Epithelial cell of proximal tubule (primary cell): Measurements from ENCODE around the gene DNASE2B. TPM values are rescaled to one million over a fixed set of nuclear protein-coding genes. Genes with fewer than 3 reads are reported as not detected.

Experiments
- DNase-seq: peaks from one replicate; pipeline ENCODE4 v3.0.0-alpha.2; 2011; ENCODE audit warnings: low read depth
- H3K4me3 ChIP-seq: 2 replicates; pipeline ENCODE4 v1.5.1; 2011; ENCODE audit warnings: low read depth, mild to moderate bottlenecking, low read length
- total RNA-seq: library from RNA; depleted of rRNA; stranded (reverse); fragments of >200 nt; gene quantifications from 2 replicates; pipeline ENCODE4 v1.2.3, GENCODE V29; 2015
- TF ChIP-seq, protein P1 (sequence below): conservative IDR thresholded peaks from 2 replicates; pipeline ENCODE4 v1.5.1; 2012; ENCODE audit warnings: low read depth, mild to moderate bottlenecking, low read length

DNASE2B gene
- total RNA-seq, 1 donor from 2014 or later: not detected

DNA sequence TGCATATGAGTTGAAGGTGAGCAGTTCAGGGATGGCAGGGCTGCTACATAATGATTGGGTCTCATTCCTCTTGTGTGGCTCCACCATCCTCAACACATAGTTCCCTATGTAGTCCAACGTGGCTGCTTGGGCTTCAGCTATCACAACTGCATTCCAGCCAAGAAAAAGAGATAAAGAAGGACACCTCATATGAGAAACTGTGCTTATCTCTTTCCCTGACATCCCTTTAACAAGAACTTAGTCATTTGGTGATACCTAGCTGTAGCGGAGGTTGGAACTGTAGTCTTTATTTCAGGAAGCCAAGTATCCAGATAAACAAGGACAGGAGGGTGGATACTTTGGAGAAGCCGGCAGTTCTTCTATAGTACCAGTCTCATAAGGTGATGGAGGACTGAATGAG, 42.7 kb upstream of the DNASE2B start:
- TF ChIP-seq, protein P1, sequence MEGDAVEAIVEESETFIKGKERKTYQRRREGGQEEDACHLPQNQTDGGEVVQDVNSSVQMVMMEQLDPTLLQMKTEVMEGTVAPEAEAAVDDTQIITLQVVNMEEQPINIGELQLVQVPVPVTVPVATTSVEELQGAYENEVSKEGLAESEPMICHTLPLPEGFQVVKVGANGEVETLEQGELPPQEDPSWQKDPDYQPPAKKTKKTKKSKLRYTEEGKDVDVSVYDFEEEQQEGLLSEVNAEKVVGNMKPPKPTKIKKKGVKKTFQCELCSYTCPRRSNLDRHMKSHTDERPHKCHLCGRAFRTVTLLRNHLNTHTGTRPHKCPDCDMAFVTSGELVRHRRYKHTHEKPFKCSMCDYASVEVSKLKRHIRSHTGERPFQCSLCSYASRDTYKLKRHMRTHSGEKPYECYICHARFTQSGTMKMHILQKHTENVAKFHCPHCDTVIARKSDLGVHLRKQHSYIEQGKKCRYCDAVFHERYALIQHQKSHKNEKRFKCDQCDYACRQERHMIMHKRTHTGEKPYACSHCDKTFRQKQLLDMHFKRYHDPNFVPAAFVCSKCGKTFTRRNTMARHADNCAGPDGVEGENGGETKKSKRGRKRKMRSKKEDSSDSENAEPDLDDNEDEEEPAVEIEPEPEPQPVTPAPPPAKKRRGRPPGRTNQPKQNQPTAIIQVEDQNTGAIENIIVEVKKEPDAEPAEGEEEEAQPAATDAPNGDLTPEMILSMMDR: no peak
- H3K4me3 ChIP-seq: no peak overlapping the region
- no peak for DNase-seq

GRCh38 chr1:84356881-84357280, 41.4 kb upstream of the DNASE2B start:
- DNase-seq: no peak
- TF ChIP-seq, protein P1: no peak
- H3K4me3 ChIP-seq: no peak overlapping the region

- DNase-seq: no peak
- TF ChIP-seq, protein P1: no peak
- no peak overlapping the region for H3K4me3 ChIP-seq
These were observed 39.6 kb upstream of the DNASE2B start for GRCh38 chr1:84358695-84359094.

DNA sequence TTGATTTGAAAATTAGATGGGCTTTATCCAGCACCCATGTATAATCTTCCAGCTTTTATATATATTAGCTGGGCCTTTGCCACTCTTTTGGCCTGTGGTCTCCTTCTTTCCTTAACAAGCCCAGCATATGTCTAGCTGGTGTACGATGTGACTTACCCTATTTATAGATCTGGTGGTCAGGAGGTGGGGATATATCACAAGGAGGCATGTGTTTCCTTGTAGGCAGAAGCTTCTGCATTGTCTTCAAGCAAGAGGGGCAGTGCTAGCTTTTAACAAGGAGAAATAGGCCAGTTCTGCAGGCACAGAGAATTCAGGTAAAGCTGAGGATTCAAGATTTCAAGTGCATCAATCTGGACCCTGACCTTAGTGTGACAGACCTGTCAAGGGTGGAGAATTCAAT, 38.0 kb upstream of the DNASE2B start:
- TF ChIP-seq, protein P1: no peak
- DNase-seq: no peak
- H3K4me3 ChIP-seq: no peak overlapping the region

DNA sequence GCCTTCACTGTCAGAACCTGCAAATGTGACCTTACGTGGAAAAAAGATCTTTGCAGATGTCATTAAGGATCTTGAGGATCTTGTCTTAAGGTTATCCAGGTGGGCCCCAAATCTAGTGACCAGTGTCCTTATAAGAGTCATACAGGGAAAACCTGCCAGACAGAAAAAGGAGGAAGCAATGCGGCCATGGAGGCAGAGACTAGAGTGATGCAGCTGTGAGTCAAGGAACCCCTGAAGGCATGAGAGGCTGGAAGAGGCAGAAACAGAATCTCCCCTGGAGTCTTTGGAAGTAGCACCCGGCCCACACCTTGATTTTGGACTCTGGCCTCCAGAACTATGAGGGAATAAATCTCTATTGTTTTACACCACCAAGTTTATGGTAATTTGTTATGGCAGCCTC, 36.5 kb upstream of the DNASE2B start:
- DNase-seq: no peak
- TF ChIP-seq, protein P1: no peak
- no peak overlapping the region for H3K4me3 ChIP-seq

- no peak for DNase-seq
- TF ChIP-seq, protein P1: no peak
- H3K4me3 ChIP-seq: no peak overlapping the region
These were observed 35.3 kb upstream of the DNASE2B start for GRCh38 chr1:84363019-84363418.

- H3K4me3 ChIP-seq: no peak overlapping the region
- DNase-seq: no peak
- TF ChIP-seq, protein P1: no peak
These were observed 34.7 kb upstream of the DNASE2B start for GRCh38 chr1:84363622-84364021.
